HepG2 (cell line): Measurements from ENCODE around the gene SEC14L5. TPM values are rescaled to one million over a fixed set of nuclear protein-coding genes. Genes with fewer than 3 reads are reported as not detected.

Experiments
- ERF ChIP-seq: IDR thresholded peaks from 2 replicates; pipeline ENCODE4 v1.6.1; 2018; ENCODE audit warnings: missing biosample characterization, missing genetic modification reagents
- GFI1 ChIP-seq: sonication (generic); formaldehyde crosslinking; IDR thresholded peaks from 2 replicates; pipeline ENCODE4 v1.5.0; 2020; ENCODE audit warnings: missing genetic modification reagents, mild to moderate bottlenecking, borderline replicate concordance
- PITX1 ChIP-seq: sonication (generic); formaldehyde crosslinking; IDR thresholded peaks from 2 replicates; pipeline ENCODE4 v1.5.1; 2020; ENCODE audit warnings: mild to moderate bottlenecking, missing genetic modification reagents
- SIX1 ChIP-seq: sonication (generic); formaldehyde crosslinking; IDR thresholded peaks from 2 replicates; pipeline ENCODE4 v1.4.0; 2020; ENCODE audit warnings: missing genetic modification reagents, borderline replicate concordance
- XRCC5 ChIP-seq: fragments of 200-400 bp; formaldehyde crosslinking; optimal IDR thresholded peaks from 2 replicates; pipeline ENCODE3; 2017; ENCODE audit warnings: mild to moderate bottlenecking, low read length
- ZFYVE20 ChIP-seq: sonication (generic); formaldehyde crosslinking; IDR thresholded peaks from 2 replicates; pipeline ENCODE4 v1.8.0; 2023; ENCODE audit warnings: low read depth, mild to moderate bottlenecking, moderate library complexity, missing genetic modification reagents, borderline replicate concordance
- ZIK1 ChIP-seq: sonication (generic); formaldehyde crosslinking; IDR thresholded peaks from 2 replicates; pipeline ENCODE4 v1.5.0; 2020; ENCODE audit warnings: mild to moderate bottlenecking, low read depth, missing genetic modification reagents, borderline replicate concordance
- ZMYM4 ChIP-seq: sonication (generic); formaldehyde crosslinking; IDR thresholded peaks from 2 replicates; pipeline ENCODE4 v1.8.1; 2023; ENCODE audit warnings: mild to moderate bottlenecking, missing genetic modification reagents
- ZNF501 ChIP-seq: sonication (generic); formaldehyde crosslinking; IDR thresholded peaks from 2 replicates; pipeline ENCODE4 v1.5.1; 2020; ENCODE audit warnings: mild to moderate bottlenecking, moderate library complexity, missing genetic modification reagents
- ZNF687 ChIP-seq: sonication (generic); formaldehyde crosslinking; IDR thresholded peaks from 2 replicates; pipeline ENCODE4 v1.5.1; 2020; ENCODE audit warnings: mild to moderate bottlenecking, missing genetic modification reagents, moderate library complexity
- ZNF83 ChIP-seq: sonication (generic); formaldehyde crosslinking; IDR thresholded peaks from 2 replicates; pipeline ENCODE4 v1.4.0; 2020; ENCODE audit warnings: missing genetic modification reagents, mild to moderate bottlenecking, borderline replicate concordance
- ZNF879 ChIP-seq: sonication (generic); formaldehyde crosslinking; IDR thresholded peaks from 2 replicates; pipeline ENCODE4 v1.8.1; 2023; ENCODE audit warnings: missing genetic modification reagents
- polyA plus RNA-seq, 8 experiments: library from polyadenylated mRNA; depleted of rRNA in 3 of 8; stranded (reverse) in 7 of 8; unstranded in 1 of 8; fragments of >200 nt; fragmentation: Illumina TruSeq in 4 of 8; extraction: Trizol in 4 of 8; gene quantifications; 2 replicates each; pipeline versions ENCODE4 v1.2.1 to v1.2.3, GENCODE V29; 2011 to 2016; ENCODE audit warnings: low read depth in 4 of 8, missing spikeins in 1 of 8, mixed read lengths in 1 of 8; ENCODE audit not compliant: insufficient read depth in 1 of 8
- total RNA-seq, 5 experiments: library from RNA; depleted of rRNA; stranded (reverse); fragments of >200 nt; fragmentation: Illumina TruSeq; extraction: Trizol; gene quantifications; 2 replicates each; pipeline ENCODE4 v1.2.3, GENCODE V29; 2016; ENCODE audit warnings: low read depth in 1 of 5
- TF ChIP-seq, protein P1 (sequence below): sonication (generic); formaldehyde crosslinking; IDR thresholded peaks from 2 replicates; pipeline ENCODE4; 2020; ENCODE audit warnings: missing genetic modification reagents, mild to moderate bottlenecking, borderline replicate concordance
- TF ChIP-seq, protein P2 (sequence below): sonication (generic); formaldehyde crosslinking; IDR thresholded peaks from 2 replicates; pipeline ENCODE4 v1.8.0; 2022; ENCODE audit warnings: mild to moderate bottlenecking, missing genetic modification reagents, borderline replicate concordance
- TF ChIP-seq, protein P3 (sequence below): sonication (generic); formaldehyde crosslinking; IDR thresholded peaks from 2 replicates; pipeline ENCODE4 v1.4.0; 2020; ENCODE audit warnings: missing genetic modification reagents, borderline replicate concordance

Gene SEC14L5
- total and polyA plus RNA-seq, 2 of the 13 experiments (the other 11 are each of a cell fraction or from before 2014, with no cell fraction given) = 0.40 to 0.42 TPM

GRCh38 chr16:5042574-5043171 lies 84.5 kb downstream of the SEC14L5 start (continued):
- TF ChIP-seq, protein P1, sequence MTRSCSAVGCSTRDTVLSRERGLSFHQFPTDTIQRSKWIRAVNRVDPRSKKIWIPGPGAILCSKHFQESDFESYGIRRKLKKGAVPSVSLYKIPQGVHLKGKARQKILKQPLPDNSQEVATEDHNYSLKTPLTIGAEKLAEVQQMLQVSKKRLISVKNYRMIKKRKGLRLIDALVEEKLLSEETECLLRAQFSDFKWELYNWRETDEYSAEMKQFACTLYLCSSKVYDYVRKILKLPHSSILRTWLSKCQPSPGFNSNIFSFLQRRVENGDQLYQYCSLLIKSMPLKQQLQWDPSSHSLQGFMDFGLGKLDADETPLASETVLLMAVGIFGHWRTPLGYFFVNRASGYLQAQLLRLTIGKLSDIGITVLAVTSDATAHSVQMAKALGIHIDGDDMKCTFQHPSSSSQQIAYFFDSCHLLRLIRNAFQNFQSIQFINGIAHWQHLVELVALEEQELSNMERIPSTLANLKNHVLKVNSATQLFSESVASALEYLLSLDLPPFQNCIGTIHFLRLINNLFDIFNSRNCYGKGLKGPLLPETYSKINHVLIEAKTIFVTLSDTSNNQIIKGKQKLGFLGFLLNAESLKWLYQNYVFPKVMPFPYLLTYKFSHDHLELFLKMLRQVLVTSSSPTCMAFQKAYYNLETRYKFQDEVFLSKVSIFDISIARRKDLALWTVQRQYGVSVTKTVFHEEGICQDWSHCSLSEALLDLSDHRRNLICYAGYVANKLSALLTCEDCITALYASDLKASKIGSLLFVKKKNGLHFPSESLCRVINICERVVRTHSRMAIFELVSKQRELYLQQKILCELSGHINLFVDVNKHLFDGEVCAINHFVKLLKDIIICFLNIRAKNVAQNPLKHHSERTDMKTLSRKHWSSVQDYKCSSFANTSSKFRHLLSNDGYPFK (CRISPR knock-in tag) = no peak; the same call in 1 of the 2 replicates
- TF ChIP-seq SIX1 (CRISPR knock-in tag) = no peak
- TF ChIP-seq ZNF687 = 0 out of 2 replicates have a peak, but pooled peaks have one; percentile 16
- 0 out of 2 replicates have a peak, but pooled peaks have one; percentile 48 for TF ChIP-seq ZNF501 (CRISPR knock-in tag)
- 0 out of 2 replicates have a peak, but pooled peaks have one; percentile 23 for TF ChIP-seq ZMYM4 (CRISPR knock-in tag)
- peak; percentile 61 for TF ChIP-seq XRCC5
- no peak for TF ChIP-seq PITX1
- TF ChIP-seq, protein P2, sequence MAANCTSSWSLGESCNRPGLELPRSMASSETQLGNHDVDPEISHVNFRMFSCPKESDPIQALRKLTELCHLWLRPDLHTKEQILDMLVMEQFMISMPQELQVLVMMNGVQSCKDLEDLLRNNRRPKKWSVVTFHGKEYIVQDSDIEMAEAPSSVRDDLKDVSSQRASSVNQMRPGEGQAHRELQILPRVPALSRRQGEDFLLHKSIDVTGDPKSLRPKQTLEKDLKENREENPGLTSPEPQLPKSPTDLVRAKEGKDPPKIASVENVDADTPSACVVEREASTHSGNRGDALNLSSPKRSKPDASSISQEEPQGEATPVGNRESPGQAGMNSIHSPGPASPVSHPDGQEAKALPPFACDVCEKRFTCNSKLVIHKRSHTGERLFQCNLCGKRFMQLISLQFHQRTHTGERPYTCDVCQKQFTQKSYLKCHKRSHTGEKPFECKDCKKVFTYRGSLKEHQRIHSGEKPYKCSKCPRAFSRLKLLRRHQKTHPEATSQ (CRISPR knock-in tag) = no peak
- TF ChIP-seq ERF (CRISPR knock-in tag) = peak; percentile 63; the same call in 1 of the 2 replicates
- TF ChIP-seq, protein P3, sequence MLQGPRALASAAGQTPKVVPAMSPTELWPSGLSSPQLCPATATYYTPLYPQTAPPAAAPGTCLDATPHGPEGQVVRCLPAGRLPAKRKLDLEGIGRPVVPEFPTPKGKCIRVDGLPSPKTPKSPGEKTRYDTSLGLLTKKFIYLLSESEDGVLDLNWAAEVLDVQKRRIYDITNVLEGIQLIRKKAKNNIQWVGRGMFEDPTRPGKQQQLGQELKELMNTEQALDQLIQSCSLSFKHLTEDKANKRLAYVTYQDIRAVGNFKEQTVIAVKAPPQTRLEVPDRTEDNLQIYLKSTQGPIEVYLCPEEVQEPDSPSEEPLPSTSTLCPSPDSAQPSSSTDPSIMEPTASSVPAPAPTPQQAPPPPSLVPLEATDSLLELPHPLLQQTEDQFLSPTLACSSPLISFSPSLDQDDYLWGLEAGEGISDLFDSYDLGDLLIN (CRISPR knock-in tag) = 0 out of 2 replicates have a peak, but pooled peaks have one; percentile 39
- no peak for TF ChIP-seq ZIK1
- no peak for TF ChIP-seq ZNF879 (CRISPR knock-in tag)
- no peak for TF ChIP-seq ZFYVE20 (CRISPR knock-in tag)
- TF ChIP-seq GFI1 (CRISPR knock-in tag) = no peak
- TF ChIP-seq ZNF83 (CRISPR knock-in tag) = 0 out of 2 replicates have a peak, but pooled peaks have one; percentile 34
